Coronary artery (tissue), 2 donors: ENCODE results near the gene ZMIZ1.
"Not testable (repeated sequence)": the region's sequence is repeated elsewhere in the genome, so short reads cannot be mapped to it uniquely, and the experiment has no call there.

Experiments used
- DNase-seq: peaks from one replicate; pipeline ENCODE4 v3.0.0-alpha.2; 2017; ENCODE audit warnings: low spot score
- H3K27ac ChIP-seq, 2 donors: fragments of 200-600 bp; sonication (generic); one replicate each; pipeline ENCODE4 v1.5.1; 2016 to 2019
- H3K4me3 ChIP-seq: fragments of 200-600 bp; sonication (generic); 2 replicates; pipeline ENCODE4 v1.5.1; 2016; ENCODE audit warnings: mild to moderate bottlenecking, moderate library complexity
- CTCF ChIP-seq: fragments of 200-600 bp; sonication (generic); IDR thresholded peaks from one replicate; pipeline ENCODE4 v1.5.1; 2019; ENCODE audit warnings: antibody characterized with exemption

The ZMIZ1 gene

GRCh38 chr10:79331226-79331625, 262.5 kb downstream of the ZMIZ1 start:
- no peak for DNase-seq
- Histone ChIP-seq H3K27ac (no peak overlapping the region), H3K4me3 (no peak overlapping the region)
- no peak for TF ChIP-seq CTCF

GRCh38 chr10:79331709-79332108, 262.9 kb downstream of the ZMIZ1 start:
- no peak overlapping the region for H3K4me3 ChIP-seq
- no peak for DNase-seq
- H3K27ac ChIP-seq = no peak overlapping the region
- no peak for TF ChIP-seq CTCF

- not testable (repeated sequence) for H3K4me3 ChIP-seq, DNase-seq, H3K27ac ChIP-seq
Observed at GRCh38 chr10:79332610-79333315, 264.0 kb downstream of the ZMIZ1 start.

GRCh38 chr10:79333513-79333912, 264.7 kb downstream of the ZMIZ1 start:
- H3K27ac ChIP-seq = no peak overlapping the region
- TF ChIP-seq CTCF = no peak

GRCh38 chr10:79334573-79334972, 265.8 kb downstream of the ZMIZ1 start:
- no peak for TF ChIP-seq CTCF
- Histone ChIP-seq H3K27ac (no peak overlapping the region), H3K4me3 (no peak overlapping the region)
- no peak for DNase-seq

More at GRCh38 chr10:79333513-79333912, 264.7 kb downstream of the ZMIZ1 start:
- DNase-seq = no peak
- no peak overlapping the region for H3K4me3 ChIP-seq

GRCh38 chr10:79335094-79335469, 266.3 kb downstream of the ZMIZ1 start:
- Histone ChIP-seq H3K27ac (no peak overlapping the region), H3K4me3 (no peak overlapping the region)
- no peak for TF ChIP-seq CTCF
- DNase-seq = no peak

- DNase-seq = no peak
- Histone ChIP-seq H3K27ac (no peak overlapping the region), H3K4me3 (no peak overlapping the region)
Observed at GRCh38 chr10:79335470-79336235, 266.9 kb downstream of the ZMIZ1 start.

More at GRCh38 chr10:79335470-79336235, 266.9 kb downstream of the ZMIZ1 start:
- no peak for TF ChIP-seq CTCF
